Subcutaneous adipose tissue (tissue), 4 donors: ENCODE data around the gene LRRC15. TPM values are rescaled to one million over a fixed set of nuclear protein-coding genes. Genes with fewer than 3 reads are reported as not detected.

Experiments used
- total RNA-seq, 4 donors: library from RNA; depleted of rRNA; stranded (reverse); fragments of >200 nt; gene quantifications; one replicate each; pipeline ENCODE4 v1.1.0, GENCODE V29; 2016
- TF ChIP-seq, protein P1 (sequence below): fragments of 450-650 bp; IDR thresholded peaks from one replicate; pipeline ENCODE4 v1.5.1; 2016; ENCODE audit warnings: low read depth, mild to moderate bottlenecking, control low read depth, antibody characterized with exemption, moderate library complexity

Gene LRRC15
- total RNA-seq, 4 donors from 2014 or later: under 0.01 to 0.22 TPM; not detected in 2

DNA sequence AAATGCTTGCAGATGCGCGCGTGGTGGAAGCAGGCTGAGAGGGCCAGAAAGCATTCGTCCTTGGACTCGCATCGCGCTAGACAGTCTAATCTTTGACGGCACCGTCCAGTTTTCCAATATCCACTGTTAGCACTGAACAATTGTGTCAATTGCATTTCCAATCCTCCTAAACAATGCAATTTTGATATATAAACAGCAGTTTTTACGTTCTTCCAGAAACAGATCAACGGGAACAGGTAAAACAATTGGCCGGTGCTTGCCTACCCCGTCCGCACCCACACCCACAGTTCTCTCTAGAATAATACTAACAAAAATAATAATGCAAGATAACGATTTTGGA is 35.6 kb downstream of the LRRC15 start:
- TF ChIP-seq, protein P1, sequence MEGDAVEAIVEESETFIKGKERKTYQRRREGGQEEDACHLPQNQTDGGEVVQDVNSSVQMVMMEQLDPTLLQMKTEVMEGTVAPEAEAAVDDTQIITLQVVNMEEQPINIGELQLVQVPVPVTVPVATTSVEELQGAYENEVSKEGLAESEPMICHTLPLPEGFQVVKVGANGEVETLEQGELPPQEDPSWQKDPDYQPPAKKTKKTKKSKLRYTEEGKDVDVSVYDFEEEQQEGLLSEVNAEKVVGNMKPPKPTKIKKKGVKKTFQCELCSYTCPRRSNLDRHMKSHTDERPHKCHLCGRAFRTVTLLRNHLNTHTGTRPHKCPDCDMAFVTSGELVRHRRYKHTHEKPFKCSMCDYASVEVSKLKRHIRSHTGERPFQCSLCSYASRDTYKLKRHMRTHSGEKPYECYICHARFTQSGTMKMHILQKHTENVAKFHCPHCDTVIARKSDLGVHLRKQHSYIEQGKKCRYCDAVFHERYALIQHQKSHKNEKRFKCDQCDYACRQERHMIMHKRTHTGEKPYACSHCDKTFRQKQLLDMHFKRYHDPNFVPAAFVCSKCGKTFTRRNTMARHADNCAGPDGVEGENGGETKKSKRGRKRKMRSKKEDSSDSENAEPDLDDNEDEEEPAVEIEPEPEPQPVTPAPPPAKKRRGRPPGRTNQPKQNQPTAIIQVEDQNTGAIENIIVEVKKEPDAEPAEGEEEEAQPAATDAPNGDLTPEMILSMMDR: no peak

DNA sequence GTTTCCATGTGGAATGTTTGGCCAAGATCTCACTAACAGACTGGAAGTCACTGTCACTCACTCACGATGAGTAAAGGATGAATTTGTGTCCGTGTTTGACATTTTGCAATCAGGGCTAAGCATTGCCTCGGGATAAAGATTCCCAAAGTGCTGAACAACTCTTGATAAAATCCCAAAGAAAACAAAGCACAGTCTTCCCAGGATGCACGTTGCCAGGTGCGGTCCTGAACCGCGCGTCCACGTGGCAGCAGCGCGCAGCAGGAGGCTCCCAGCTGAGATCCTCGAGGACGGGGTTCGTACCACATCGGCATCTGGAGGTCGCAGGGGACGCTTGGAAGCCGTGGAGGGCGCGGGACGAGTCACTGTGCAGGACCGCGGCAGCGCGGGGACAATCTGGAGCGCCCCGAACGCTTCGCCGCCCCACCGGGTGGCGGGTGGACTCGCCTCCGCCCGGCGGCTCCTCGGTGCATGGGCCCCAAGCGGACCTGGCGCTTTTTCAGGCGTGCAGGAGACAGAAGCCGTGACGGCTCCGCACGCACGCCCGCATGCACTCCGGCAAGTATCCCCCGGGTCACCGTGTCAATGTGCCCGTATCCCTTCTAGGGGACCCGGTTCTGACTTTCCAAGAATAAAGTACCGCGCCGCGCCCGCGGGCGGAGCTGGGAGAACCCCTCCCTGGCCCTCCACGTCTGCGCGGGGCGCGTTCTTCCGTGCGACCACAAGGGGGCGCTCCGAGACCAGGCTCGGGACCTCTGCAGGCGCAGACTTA is 36.1 kb downstream of the LRRC15 start:
- TF ChIP-seq, protein P1: no peak

DNA sequence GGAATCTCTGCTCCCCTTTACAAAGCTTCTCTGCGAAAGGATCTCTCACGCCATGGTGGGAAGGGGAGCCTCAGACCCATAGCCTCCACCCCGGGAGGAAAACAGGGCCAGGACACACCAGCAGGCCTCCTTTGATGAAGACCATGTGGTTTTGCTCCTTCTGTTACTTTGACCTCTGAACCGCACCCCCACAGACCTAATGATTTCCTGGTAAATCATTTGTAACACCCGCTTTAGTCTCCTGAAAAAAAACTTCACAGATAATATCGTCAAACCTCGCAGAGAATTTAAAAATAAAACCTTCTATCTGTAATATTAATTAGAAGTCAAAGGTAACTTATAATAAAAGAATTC is 36.7 kb downstream of the LRRC15 start:
- TF ChIP-seq, protein P1: no peak

DNA sequence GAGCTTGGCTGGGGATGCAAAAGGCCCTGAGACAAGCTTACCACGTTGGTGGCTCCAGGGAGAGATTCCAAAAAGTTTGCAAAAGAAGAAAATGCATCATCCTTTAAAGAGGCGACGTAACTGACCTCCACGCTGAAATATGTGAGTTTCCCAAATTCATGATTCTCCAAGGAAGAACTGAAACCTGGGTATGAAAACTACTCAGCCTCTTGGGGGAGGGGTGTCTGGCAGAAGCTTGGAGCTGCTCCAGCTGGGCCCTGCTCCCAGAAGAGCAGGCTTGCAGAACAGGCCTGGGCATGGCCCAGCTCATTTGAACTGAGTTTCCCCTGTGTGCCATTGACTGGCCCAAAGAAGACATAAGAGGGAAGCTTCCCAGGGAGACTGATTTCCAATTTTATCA is 39.0 kb downstream of the LRRC15 start:
- TF ChIP-seq, protein P1: no peak

DNA sequence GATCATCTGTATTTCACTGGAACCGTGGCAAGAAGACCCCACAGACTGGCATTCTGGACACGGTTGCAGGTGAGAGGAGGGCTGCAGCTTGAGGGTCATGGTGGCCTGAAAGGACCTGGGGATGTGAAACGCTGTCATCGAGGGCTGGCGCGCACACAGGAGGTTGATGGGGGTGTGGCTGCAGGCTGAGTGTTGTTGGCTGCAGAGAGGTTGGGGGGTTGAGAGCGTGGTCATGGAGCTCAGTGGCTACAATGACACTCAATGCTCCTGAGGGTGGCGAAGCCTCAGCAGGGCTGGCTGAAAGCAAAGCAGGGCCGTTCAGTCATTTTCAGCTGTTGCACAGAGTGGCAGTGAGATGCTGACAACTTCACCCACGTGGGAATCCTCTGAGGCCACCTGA is 39.4 kb downstream of the LRRC15 start:
- TF ChIP-seq, protein P1: no peak

DNA sequence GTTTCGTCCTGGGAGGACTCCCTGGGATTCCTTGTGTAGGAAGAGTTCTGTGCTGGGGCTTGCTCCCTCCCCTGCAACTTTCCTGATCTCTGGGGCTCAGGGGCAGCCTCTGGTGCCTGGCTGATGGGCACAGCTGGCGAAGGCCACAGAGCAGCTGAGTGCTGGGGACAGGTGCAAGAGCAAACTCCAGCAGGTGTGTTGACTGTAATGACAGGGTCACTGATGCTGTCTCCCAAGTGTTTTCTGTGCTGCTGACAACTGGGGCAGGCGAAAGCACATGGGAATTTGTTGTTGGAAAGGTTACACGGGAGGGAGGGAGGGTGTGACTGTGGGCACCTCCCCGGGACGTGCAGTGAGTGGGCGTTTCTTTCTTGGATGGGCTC is 40.0 kb downstream of the LRRC15 start:
- TF ChIP-seq, protein P1: no peak

DNA sequence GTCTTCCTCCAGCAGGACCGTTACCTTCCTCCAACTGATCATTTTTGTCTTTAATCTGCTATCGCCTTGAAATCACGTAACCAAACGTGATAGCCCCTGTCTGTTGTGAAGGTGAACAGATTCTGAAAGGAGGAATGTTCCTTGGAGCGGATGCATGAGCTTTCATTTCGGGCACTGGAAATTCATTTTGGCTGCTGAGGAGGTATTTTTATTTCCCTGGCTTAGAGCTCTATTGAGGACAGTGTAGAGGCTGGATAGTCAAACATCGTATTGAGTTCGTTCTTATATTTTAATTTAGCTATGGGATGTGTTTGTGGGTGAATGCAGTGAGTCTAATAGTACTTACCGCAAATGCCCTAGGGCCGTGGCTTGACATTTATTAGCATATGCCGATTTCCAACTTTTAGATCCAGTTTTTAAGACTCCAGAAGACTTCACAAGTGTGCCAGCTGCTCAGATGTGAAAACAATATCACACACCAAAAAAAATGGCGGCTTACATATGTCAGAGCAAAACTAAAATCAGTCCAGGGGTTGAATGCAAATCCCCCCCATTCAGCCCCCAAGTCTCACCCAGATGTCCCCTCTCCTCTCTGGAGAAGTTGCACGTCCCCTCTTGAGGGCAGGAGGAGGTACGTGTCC is 40.5 kb downstream of the LRRC15 start:
- TF ChIP-seq, protein P1: no peak
